KOPT-K1 (cell line): ENCODE measurements around the gene SLC9C2.

Source experiments
- H3K27ac ChIP-seq: fragments of 200-600 bp; sonication (generic); 2 replicates; pipeline ENCODE4 v1.5.1; 2016; ENCODE audit warnings: antibody characterized with exemption, mild to moderate bottlenecking, low read depth, low read length; ENCODE audit not compliant: poor library complexity, severe bottlenecking
- H3K36me3 ChIP-seq: fragments of 200-600 bp; sonication (generic); 2 replicates; pipeline ENCODE4 v1.5.1; 2017; ENCODE audit warnings: antibody characterized with exemption, mild to moderate bottlenecking, low read length, moderate library complexity; ENCODE audit not compliant: insufficient read depth
- H3K9me3 ChIP-seq: fragments of 200-600 bp; sonication (generic); 2 replicates; pipeline ENCODE4 v1.5.1; 2017; ENCODE audit warnings: antibody characterized with exemption, low read length, mild to moderate bottlenecking; ENCODE audit not compliant: insufficient read depth, poor library complexity, severe bottlenecking

SLC9C2 gene

DNA sequence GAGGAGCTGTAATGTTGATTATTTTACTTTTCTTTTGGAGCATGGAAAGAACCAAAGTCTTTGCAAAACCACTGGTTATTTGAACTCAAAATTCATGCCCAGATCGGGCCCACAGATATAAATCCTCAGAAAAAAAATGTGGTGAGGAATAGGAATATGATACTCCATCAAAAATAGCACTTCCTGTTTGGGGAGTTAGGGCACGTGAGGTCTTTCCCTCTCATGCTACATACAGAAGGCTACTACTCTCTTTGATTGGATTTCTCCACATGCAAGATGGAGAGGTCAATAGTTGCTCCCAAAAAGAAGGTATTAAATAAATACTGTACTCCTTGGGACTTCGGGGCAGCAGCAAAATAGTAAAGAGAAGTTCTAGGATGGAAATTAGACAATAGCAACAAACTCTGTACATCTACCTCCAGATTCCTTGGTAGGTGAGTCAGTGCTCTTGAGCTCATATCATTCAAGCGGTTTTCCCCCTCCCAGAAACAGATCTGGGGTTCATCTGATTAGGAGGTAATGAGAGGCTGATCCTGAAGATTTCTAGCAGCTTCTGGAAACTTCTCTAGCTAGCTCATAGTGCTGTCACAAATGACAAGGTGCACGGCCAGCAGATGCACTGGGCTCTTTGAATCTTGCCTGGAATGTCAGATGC, 47.1 kb downstream of the SLC9C2 start:
- Histone ChIP-seq H3K36me3 (no peaks in the 10 kb centered on the region), H3K27ac (no peak overlapping the region), H3K9me3 (no peaks in the 10 kb centered on the region)

GRCh38 chr1:173554541-173555250, 48.2 kb downstream of the SLC9C2 start:
- no peak overlapping the region for H3K27ac ChIP-seq
- no peaks in the 10 kb centered on the region for H3K9me3 ChIP-seq
- no peaks in the 10 kb centered on the region for H3K36me3 ChIP-seq

DNA sequence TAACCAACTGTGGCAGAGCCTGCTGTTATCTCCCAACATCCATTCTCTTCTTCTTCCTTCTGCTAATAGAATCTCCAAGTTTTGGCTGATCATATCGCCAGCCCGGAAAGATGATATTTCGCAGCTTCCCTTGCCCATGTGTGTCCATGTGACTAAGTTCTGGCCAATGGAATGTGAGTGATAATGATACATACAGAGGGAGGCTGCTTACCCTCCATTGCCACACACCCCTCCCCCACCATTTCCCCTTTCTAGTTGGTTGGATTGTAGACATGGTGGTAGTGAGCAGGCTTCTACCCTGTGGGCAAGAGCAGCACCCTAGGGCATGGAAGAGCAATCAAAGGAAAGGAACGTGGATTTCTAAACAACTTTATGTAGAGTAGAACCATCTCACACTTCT, 48.8 kb downstream of the SLC9C2 start:
- Histone ChIP-seq H3K9me3 (no peaks in the 10 kb centered on the region), H3K36me3 (no peaks in the 10 kb centered on the region), H3K27ac (no peak overlapping the region)

- Histone ChIP-seq H3K27ac (no peak overlapping the region), H3K36me3 (no peaks in the 10 kb centered on the region), H3K9me3 (no peaks in the 10 kb centered on the region)
Measured at GRCh38 chr1:173553312-173553711, 49.6 kb downstream of the SLC9C2 start.

DNA sequence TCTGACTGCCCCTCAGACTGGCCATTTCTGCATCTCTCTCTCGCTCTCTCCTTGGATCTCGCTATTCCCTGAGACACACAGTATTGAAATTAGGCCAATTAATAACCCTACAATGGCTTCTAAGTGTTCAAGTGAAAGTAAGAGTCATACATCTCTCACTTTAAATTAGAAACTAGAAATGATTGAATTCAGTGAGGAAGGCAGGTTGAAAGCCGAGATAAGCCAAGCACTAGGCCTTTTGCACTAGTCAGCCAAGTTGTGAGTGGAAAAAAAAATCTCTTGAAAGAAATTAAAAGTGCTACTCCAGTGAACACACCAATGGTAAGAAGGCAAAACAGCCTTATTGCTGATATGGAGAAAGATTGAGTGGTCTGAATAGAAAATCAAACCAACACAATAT, 51.2 kb downstream of the SLC9C2 start:
- Histone ChIP-seq H3K36me3 (no peaks in the 10 kb centered on the region), H3K27ac (peak overlapping the region; percentile 51), H3K9me3 (no peaks in the 10 kb centered on the region)

- no peaks in the 10 kb centered on the region for H3K9me3 ChIP-seq
- H3K36me3 ChIP-seq: no peaks in the 10 kb centered on the region
- no peak overlapping the region for H3K27ac ChIP-seq
Measured at GRCh38 chr1:173549813-173550212, 53.1 kb downstream of the SLC9C2 start.

DNA sequence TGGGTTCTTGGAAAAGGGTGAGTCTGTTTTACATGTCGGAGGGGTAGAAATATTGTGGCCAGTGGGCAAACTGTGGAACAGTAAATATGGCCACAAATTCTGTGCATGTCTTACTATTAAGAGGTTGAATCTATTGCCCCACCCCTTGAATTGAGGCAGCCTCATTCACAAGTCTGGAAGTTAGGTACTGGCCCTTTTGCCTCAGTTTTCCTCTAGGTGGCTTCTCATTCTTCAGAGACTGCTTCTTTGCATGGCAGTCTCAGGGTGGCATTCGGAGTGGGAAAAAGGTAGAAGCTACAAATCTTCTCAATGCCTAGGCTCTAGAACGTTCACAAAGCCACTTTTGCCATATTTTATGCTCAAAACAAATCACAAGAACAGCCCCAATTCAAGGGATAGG, 57.2 kb downstream of the SLC9C2 start:
- Histone ChIP-seq H3K27ac (no peak overlapping the region), H3K9me3 (no peaks in the 10 kb centered on the region), H3K36me3 (no peaks in the 10 kb centered on the region)

DNA sequence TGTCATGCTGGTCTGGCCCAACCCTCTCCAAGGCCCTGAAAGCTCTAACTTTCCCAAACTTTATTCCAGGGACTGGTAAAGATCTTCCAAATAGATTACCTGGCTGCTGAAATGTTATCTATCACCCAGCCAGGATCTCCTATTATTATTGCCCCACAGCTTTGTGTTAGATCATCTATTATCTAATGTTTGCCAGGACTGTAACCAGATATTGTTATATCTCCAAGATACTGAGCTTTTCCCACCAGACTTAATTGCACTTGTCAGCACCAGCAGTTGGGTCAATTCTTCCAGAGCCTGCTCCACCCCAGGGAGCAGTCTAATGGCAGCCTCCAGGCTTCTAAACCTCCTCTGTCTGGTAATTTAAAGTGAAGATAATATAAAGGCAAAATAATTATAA, 66.6 kb downstream of the SLC9C2 start:
- Histone ChIP-seq H3K27ac (no peak overlapping the region), H3K9me3 (peaks cover 5% of the 10 kb centered on the region), H3K36me3 (no peaks in the 10 kb centered on the region)

DNA sequence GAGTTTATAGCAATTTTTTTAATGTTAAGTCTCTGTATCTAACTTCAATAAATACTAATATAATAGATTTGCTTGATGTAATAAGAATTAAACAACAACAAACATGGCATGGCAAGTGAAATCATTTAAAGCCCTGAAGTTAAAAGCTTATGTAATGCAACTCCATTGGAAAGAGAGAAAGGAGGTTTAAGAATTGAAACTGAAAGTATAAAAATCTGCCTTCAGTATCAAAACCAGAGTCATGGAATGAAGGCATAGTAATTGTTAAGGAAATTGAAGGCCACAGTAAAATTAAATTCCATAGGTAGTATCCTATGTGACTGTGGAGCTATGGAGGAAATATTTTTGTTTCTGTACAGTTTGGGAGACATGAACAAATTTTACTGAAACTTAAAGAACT, 70.6 kb downstream of the SLC9C2 start:
- Histone ChIP-seq H3K36me3 (no peaks in the 10 kb centered on the region), H3K27ac (peak overlapping the region; percentile 6), H3K9me3 (no peaks in the 10 kb centered on the region)

- Histone ChIP-seq H3K27ac (no peak overlapping the region), H3K36me3 (no peaks in the 10 kb centered on the region), H3K9me3 (no peaks in the 10 kb centered on the region)
Measured at GRCh38 chr1:173530795-173531693, 71.8 kb downstream of the SLC9C2 start.

GRCh38 chr1:173529106-173529505, 73.8 kb downstream of the SLC9C2 start:
- Histone ChIP-seq H3K27ac (no peak overlapping the region), H3K9me3 (no peaks in the 10 kb centered on the region), H3K36me3 (no peaks in the 10 kb centered on the region)

DNA sequence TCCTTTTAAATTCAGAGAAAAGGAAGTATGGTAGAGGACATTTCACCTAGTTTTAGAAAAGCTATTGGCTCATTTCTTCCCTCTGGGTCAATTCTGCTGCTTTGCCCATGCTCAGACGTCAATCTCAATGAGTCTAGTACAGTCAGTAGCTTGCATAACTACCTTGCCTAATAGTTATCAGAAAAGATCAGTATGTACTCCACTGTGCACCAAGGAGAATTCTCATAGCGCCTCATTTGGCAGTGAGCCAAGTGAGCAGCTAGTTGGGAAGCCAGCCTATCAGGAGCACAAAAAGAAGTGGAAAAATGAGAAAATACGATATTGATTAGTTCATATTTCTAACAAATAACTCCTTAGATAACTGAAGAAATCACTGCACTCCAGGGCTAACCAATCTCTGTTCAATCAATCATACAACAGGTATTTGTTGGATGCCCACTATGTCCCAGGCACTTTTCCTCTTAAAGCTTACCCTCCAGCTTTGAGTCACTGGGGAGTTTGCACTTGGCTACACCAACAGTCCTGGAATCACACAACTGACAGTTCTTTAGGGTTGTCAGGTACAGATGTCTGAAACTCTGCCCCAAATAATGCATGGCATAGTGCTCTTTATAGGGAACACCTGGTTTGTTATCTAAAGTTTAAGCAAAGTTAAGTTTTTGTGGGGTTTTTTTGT, 75.6 kb downstream of the SLC9C2 start:
- H3K36me3 ChIP-seq: no peaks in the 10 kb centered on the region
- no peaks in the 10 kb centered on the region for H3K9me3 ChIP-seq
- no peak overlapping the region for H3K27ac ChIP-seq

GRCh38 chr1:173525926-173526325, 76.9 kb downstream of the SLC9C2 start:
- Histone ChIP-seq H3K27ac (no peak overlapping the region), H3K36me3 (no peaks in the 10 kb centered on the region), H3K9me3 (no peaks in the 10 kb centered on the region)

DNA sequence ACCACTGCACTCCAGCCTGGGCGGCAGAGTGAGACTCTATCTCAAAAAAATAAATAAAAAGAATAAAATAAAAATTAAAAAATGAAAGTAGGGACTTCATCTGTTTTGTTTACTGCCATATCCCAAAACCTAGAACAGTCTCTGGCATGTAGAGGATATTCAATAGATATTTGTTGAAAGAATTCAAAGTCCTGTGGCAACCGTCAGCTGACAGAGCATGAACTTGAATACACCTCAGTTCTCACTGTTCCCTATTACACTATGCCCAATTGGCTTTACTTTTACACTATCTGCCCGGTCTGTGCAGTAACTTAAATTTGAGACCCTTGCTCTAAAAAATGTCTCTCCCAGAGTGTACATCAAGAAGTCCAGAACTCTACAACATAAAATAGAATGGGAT, 79.5 kb downstream of the SLC9C2 start:
- Histone ChIP-seq H3K36me3 (no peaks in the 10 kb centered on the region), H3K9me3 (no peaks in the 10 kb centered on the region), H3K27ac (no peak overlapping the region)

DNA sequence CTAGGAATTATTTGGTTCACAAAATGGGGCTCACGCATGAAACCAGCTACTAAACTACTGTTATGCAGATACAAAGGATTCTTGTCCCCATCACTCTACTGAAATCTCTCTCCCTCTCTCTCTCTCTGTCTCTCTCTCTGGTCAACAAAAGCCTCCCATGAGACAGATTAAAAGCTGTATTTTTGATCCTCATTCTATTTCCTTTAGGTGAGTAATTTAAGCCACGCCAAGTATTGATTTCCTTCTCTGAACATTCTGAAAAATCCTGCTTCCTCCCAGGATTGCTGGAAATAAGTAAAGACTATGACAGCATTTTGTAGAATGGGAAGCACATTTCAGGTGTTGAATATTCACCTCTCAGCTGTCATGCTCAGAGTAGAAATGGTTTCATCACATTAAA, 82.1 kb downstream of the SLC9C2 start:
- peaks cover 4% of the 10 kb centered on the region for H3K9me3 ChIP-seq
- H3K36me3 ChIP-seq: no peaks in the 10 kb centered on the region
- H3K27ac ChIP-seq: no peak overlapping the region
